GM19455 (cell line): ENCODE measurements around the gene RFC1.
"Not testable (repeated sequence)": the region's sequence is repeated elsewhere in the genome, so short reads cannot be mapped to it uniquely, and the experiment has no call there.

Source experiments
- ATAC-seq: cut with Tn5 transposase; IDR thresholded peaks from one replicate; pipeline ENCODE4 v1.9.1; 2021; ENCODE audit not compliant: unreplicated experiment

The RFC1 gene

GRCh38 chr4:39305912-39306677, 60.1 kb downstream of the RFC1 start:
- no peak for ATAC-seq

GRCh38 chr4:39304651-39305050, 61.5 kb downstream of the RFC1 start:
- no peak for ATAC-seq

- ATAC-seq, result no peak
These were observed 62.3 kb downstream of the RFC1 start for GRCh38 chr4:39303871-39304270.

- ATAC-seq, result no peak
These were observed 63.3 kb downstream of the RFC1 start for GRCh38 chr4:39302901-39303300.

- ATAC-seq, result no peak
These were observed 70.4 kb downstream of the RFC1 start for GRCh38 chr4:39295784-39296183.

- not testable (repeated sequence) for ATAC-seq
These were observed 73.7 kb downstream of the RFC1 start for GRCh38 chr4:39292433-39292832.

- no peak for ATAC-seq
These were observed 74.5 kb downstream of the RFC1 start for GRCh38 chr4:39291686-39292085.

- no peak for ATAC-seq
These were observed 78.9 kb downstream of the RFC1 start for GRCh38 chr4:39287223-39287622.

- no peak for ATAC-seq
These were observed 79.9 kb downstream of the RFC1 start for GRCh38 chr4:39286263-39286662.

GRCh38 chr4:39285853-39286252, 80.3 kb downstream of the RFC1 start:
- no peak for ATAC-seq

- no peak for ATAC-seq
These were observed 80.9 kb downstream of the RFC1 start for GRCh38 chr4:39285111-39285795.

GRCh38 chr4:39280770-39281169, 85.4 kb downstream of the RFC1 start:
- no peak for ATAC-seq

- ATAC-seq, result no peak
These were observed 86.7 kb downstream of the RFC1 start for GRCh38 chr4:39279416-39279815.

GRCh38 chr4:39278476-39278875, 87.7 kb downstream of the RFC1 start:
- ATAC-seq, result no peak

- ATAC-seq, result not testable (repeated sequence)
These were observed 88.5 kb downstream of the RFC1 start for GRCh38 chr4:39277661-39278060.

- ATAC-seq, result no peak
These were observed 91.7 kb downstream of the RFC1 start for GRCh38 chr4:39274503-39274902.

GRCh38 chr4:39263895-39264294, 102.3 kb downstream of the RFC1 start:
- ATAC-seq, result no peak

GRCh38 chr4:39259571-39260330, 106.4 kb downstream of the RFC1 start:
- ATAC-seq, result no peak

- ATAC-seq, result no peak
These were observed 109.7 kb downstream of the RFC1 start for GRCh38 chr4:39256436-39256835.

GRCh38 chr4:39255871-39256270, 110.3 kb downstream of the RFC1 start:
- ATAC-seq, result no peak

- ATAC-seq, result no peak
These were observed 110.9 kb downstream of the RFC1 start for GRCh38 chr4:39255266-39255665.

GRCh38 chr4:39243462-39243861, 122.7 kb downstream of the RFC1 start:
- ATAC-seq, result no peak
